GOT3 (cell line): Measurements from ENCODE around the gene POFUT2.
"Not testable (repeated sequence)": the region's sequence is repeated elsewhere in the genome, so short reads cannot be mapped to it uniquely, and the experiment has no call there.

ENCODE experiments used
- DNase-seq: peaks from one replicate; lab custom pipeline; 2025; ENCODE audit warnings: mixed read lengths; lab: John Stamatoyannopoulos, UW

POFUT2 gene

DNA sequence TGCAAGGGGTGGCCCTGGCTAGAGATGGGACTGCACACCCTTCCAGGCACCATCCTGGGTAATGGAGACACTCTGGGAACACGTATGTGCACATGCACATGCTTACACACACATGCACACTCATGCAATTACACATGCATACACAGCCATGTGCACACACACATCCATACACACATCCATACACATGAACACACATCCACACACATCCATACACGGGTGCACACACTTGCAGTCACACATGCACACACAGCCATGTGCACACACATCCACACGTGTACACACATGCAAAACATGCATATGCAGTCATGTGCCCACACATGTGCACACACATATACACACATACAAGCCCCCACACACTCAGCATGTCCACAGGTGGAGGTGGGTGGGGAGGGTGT is 22.3 kb upstream of the POFUT2 start:
- DNase-seq: no peak

DNA sequence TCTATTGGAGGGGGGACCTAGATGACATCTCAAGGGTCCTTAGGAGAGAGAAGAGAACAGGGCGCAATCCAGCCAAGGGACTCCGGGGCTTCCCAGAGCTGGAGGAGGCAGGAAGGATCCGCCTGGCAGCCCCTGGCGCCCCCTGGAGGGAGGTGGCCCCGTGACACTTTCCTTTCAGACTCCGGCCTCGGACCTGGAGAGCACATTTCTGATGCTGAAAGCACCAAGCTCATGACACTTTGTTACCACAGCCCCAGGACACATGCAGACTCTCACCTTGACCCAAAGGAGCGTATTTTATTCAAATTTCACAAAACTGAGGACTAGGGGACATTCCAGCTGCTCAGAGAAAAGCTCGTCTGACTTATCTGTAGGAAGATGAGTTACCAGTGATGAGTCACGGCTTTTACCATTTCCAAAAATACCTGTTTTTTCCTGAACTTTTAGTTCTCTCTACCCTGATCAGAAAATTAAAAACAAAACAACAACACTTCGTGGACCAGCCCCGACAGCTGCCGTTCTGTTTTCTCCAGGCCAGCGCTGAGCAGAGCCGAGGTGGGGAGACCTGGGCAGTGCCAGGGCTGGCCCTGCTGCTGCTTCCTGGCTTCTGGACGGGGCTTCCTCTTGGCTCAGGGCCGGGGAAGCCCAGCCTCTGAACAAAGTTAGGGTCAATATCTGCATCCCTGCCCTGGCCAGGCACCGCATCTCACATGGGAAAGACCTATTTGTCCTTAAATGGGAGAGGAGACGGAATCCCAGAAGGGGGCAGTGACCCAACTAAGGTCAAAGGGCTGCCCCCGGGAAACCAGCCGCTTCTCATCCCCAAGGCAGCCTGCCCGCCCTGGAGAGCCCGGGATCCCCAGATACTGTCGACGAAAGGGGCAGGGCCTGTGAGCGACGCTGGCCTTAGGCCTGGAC is 21.6 kb upstream of the POFUT2 start:
- DNase-seq: no peak

DNA sequence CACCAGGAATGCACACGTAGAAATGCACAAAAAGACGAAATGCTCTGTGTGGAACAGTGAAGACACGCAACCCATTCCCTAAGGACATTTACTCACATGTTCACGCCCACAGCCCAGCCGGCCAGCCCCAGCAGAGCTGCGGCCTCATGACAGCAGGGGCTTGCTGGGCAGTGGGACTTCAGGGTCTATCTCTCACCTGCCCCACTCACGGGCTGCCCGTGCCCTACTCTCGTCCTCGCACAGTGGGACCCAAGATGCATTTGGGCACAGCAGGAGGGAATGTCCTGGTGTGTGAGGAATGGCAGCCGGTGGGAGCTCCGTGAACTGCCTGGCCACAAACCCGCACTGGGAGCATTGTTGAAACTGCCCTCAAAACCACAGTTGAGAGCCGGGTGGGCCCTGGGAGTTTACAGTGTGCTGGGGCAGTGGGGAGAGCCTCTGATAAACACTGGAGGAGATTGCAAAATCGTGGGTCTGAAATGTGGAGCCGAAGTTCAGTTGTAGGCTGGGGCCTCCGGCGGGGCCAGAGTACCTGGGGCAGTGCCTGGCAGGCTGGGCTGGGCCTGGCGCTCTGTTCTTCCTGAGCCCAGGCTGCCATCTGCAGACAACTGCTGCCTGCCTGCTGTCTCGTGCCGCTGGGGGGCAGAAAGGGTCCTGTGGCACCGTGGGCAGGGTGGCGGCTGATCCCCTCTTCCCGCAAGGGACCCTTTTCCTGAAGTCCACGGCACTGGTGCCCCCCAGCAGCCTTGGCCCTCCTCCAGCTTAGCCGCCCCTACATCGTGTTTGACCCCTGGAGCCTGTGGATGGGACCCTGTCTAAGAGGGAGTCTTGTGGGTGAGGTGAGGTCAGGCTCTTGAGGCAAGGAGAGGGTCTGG is 20.7 kb upstream of the POFUT2 start:
- DNase-seq: no peak

DNA sequence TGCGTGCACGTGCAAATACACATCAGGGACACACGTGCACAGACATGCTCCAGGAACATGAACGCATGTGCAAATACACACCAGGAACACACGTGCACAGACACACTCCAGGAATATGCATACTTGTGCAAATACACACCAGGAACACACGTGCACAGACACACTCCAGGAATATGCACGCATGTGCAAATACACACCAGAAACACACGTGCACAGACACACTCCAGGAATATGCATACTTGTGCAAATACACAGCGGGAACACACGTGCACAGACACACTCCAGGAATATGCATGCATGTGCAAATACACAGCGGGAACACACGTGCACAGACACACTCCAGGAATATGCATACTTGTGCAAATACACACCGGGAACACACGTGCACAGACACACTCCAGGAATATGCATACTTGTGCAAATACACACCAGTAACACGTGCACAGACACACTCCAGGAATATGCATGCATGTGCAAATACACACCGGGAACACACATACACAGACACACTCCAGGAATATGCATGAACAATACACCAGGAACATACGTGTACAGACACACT is 20.0 kb upstream of the POFUT2 start:
- DNase-seq: not testable (repeated sequence)

DNA sequence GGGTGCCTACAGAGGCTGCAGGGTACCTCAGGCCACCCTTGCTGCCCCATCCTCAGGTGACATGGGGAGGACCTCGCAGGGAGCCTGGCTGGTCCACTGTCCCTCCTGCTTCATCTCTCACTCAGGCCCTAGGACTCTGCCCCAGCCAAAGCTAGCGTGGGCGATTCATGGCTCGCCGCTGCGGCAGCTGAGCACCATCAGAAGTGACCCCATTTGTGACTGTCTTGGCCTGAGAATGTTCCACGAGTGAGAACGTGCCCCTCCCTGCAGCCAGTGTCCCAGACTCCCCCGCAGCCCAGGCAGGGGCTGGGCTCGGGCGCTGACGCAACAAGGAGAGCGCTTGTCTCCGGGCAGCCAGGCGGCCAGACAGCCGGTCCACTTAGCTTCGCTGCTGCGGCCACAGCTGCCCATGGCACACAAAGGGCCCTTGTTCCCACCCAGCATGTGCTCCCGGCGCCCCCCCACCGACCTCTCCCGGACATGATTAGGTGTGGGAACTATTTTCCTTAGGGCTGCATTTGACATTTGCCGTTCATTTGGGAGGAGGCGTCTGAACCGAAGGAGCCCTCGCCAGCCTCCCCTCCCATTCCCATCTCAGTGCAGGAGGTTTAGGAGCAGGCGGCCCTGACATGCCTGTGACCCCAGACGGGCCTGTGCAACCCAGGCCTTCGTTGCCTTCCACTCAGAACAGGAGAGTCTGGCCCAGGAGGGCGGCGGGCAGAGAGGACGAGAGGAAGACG is 19.3 kb upstream of the POFUT2 start:
- DNase-seq: no peak

DNA sequence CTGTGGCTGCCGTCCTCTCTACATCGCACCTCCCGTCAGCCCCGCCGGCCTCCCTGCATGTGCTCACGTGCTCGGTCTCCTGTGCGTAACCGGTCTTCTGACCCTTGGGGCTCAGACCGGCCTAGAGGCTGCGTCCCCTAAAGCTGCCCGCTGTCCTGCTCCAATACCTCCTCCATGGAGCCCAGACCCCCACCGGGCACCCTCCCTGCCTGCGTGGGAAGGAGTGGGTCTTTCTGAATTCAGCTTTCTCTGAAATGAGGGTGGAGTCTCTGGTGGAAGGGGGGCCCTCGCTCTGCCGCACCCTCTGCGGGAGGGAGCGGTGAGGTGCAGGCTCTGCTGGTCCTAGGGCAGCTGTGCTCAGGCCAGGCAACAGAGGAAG is 18.7 kb upstream of the POFUT2 start:
- DNase-seq: no peak

DNA sequence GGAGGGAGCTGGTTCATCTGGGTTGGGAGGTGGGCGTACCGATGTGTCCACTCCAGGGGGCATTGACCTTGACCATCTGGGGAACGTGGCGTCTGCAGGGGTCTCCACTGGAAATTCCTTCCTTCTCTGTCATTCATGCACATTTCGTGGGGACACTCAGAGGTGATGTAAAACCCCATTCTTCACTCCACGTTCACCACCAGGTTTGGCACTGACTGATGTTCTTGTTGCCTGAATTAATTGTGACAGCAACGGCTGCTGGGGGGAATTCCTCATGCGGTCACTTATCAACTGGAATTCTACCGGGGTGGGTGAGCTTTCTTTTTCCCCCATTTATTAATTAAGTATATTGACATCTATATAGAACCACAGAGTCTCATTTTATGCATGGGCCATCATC is 18.1 kb upstream of the POFUT2 start:
- no peak for DNase-seq

DNA sequence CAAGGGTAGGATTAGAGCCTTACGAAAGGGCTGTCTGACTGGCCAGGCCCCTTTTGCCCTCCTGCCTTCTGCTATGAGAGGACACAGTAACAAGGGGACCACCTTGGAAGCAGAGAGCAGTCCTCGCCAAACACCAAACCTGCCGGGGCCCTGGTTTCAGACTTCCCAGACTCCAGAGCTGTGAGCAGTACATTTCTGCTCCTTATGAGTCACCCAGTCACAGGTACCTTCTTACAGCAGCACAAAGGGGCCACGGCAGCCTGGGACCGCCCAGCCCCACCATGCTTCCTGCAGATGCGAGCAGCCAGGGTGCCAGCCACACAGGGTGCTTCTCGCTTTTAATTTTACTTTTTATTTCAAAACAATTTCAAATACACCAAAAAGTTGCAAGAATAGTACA is 17.2 kb upstream of the POFUT2 start:
- DNase-seq: no peak

DNA sequence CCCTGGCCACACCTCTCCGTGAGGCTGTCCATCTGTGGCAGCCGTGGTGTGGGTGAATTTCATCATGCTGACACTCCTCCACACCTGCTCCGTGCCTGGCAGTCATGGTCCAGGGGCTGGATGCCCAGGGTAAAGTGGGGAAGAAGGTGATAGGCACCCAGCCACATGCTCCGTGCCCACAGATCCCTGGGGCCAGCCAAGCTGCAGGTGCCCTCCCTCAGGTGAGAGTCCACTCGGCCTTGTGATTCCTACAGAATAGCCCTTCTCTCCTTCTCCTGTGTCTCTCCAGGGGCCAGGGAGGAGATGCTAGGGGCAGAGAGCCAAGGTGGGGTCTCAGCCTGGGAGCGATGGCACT is 16.8 kb upstream of the POFUT2 start:
- no peak for DNase-seq

DNA sequence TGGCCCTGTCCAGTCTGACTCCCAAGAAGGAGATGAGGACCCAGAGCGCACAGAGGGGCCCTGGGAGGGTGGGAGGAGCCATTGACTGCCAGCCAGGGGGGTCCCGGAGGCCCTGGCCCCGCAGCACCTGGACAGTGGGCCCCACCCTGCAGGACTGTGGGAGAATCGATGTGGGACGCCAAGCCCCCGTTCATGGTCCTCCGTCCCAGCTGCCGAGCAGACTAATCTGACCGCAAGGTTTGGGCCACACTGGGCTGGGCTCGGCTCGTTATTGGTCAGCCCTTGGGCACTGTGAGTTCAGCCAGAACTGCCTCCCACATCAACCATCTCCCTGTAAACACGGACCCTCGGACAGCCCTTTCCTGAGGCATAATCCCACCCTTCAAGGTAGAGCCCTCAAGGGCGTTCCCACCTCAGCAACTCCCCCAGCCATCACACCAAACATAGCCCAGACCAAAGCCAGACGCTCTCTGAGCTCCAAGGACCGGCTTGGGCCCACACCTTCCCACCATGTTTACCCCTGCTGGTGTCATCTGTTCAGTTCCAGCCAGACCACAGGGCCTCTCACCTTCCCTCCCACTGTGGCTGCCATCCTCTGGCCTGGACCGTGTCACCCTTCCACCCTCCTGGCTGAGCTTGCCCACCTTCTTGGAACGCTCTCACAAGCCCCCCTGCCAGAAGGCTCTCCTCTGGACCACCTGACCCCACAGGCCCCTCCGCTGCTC is 16.2 kb upstream of the POFUT2 start:
- no peak for DNase-seq

DNA sequence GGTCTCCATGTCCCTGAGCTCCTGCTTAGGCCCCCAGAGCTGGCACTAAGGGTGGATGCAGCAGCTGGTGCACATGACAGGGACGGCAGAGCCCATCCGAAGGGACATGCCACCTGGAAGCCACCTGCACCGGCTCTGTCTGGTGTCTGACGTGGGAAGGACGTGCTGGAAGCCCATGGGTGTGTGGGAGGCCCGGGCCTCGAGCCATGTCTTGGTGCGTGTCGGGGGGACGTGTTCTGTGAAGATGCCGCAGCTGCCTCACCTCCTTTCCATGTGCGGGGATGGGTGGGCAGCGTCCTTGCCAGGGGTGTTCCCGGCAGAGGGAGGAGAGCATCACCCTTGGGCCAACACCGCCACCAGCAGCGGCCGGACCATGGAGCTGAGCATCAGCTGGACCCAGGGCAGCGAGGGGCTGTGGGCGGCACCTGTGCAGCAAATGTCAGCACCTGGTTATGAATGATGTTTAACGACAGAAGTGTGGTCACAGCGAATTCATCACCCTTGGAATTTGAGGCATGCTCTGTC is 15.5 kb upstream of the POFUT2 start:
- no peak for DNase-seq

DNA sequence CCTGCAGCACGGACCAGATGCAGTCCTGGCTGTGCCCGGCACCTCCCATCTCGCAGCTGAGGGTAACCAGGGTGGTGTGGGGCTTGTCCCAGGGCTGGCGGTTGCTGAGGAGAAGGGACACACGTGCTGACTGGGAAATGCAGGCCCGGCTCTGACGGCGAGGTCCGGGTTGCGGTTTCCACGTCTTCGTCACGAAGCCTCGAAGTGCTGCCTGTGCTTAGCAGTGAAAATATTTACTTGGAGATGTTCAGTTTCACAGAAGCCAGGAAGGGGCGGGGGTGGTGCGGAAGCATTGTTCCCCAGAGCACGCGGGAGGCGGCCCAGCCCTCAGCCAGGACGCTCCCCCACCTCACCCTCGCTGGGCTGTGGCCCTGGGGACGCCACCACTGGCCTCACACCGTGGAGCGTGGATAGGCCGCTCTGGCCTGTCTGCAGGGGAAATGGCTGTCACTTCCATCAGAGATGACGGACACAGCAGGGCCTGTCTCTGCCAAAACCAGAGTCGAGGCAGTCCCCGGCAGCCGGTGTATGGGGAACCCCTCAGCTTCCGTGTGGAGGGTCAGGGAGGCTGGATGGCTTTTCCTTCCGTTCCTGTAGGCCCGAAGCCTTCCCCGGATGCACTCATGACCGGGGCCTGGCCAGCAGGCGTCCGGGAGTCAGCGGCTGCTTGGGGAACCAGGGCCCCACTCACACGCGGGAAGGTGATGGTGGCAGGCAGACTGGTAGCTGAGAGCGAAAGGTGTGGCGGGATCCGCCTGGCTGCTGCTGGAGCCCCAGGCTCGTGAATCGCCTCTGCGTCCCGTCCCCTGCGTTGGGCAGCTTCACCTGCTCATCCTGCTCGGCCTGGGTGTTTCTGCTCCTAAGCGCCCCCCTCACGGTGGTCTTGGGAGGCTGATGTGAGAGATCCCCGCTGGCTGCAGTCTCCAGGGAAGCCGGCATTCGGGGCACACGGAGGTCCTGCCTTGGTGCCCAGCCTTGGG is 14.7 kb upstream of the POFUT2 start:
- DNase-seq: no peak

DNA sequence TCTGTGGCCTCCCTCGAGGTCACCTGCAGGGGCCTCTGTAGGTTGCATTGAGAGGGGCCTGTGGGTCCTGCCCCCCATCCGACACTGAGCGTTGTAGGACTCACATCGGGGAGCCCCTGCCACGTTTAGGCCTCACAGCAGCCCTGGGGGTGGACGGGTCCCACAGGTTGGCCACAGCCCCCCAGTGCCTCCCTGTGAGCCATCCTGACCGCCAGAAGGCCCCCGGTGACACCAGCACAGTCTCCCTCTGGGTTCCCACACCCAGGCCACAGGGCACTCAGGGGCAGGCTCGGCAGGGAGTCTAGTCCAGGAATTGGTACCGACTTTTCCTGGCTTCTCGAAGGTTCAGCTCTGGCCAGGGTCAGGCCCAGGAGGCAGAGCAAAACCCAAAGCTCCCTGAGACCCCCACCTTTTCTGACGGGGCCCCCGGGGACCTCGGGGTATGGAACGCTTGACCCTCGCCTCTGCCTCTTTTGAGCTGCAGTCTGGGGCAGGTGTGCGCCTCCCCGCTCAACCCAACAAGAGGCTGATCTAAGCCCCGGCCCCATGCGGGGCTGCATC is 13.9 kb upstream of the POFUT2 start:
- DNase-seq: no peak

DNA sequence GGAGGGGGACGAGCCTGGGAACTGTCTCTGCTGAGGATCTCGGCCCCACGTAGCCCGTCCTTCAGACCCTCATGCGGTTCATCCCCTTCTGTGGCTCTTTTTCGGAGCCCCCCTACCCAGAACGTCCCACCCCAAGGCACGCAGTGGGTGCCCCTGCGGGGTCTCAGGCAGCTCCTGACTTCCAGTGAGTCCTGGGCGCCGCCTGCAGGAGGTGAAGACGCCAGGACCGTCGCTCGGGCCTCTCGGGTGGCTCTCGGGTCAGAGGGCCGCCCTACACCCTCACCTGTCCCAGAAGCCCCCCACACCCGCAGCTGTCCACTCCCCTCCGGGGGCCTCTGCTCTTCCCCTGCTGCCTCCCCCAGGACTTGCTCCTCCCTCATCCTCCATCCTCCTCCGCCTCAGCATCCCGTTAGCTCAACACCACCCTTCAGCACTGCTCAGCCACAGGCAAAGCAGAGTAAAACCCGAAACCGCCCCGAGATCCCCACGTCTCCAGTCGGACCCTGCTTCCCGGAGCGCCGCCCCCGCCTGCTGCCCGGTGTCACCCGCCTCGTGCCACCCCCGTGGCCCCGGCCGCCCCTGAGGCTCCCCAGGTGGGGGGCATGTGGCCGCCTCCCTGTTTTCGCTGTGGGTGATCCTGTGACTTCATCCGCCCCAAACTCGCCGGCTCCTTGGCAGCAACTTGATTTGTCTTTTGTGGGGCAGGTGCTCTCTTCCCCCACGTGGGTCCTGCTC is 13.3 kb upstream of the POFUT2 start:
- DNase-seq: no peak

DNA sequence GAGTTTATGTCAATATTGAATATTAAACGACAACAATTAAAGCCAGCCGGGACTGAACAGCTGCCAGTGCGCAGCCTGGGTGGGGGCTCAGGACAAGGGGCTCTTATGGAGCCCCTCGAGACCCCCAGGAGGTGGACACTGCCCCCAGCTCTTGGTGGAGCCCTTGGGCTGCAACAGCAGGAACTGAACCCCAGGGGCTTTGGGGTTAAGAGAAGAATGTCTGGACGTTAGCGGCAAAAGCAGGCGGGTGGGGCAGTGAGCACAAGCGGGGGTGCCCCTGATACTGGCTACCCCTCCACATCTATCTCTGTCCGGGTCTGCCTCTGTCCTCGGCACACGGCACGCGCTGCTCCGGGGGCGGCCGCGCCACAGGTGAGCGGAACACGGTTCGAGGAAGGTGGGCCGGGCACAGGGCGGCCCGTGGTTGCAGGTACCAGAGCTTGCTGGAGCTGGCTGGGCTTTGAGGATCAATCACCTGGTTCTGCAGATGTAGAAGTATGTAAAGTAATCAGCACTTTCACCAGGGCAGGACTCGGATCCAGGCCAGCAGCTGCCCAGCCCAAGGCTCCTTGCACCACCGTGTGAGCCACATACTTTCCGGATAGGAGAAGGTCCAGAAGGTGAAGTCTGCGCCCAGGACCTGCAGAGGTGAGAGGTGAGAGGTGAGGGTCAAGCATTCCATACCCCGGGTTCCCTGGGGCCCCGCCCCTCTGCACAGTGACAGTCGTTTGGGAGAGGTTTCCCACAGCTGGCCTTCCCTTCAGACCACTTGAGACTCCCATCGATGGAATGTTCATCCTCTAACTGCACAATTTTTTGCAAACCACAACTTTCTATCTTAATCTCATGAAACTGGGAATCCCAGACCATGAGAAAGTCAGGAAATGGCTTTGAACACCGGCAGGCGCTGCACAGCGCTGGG is 12.4 kb upstream of the POFUT2 start:
- no peak for DNase-seq

DNA sequence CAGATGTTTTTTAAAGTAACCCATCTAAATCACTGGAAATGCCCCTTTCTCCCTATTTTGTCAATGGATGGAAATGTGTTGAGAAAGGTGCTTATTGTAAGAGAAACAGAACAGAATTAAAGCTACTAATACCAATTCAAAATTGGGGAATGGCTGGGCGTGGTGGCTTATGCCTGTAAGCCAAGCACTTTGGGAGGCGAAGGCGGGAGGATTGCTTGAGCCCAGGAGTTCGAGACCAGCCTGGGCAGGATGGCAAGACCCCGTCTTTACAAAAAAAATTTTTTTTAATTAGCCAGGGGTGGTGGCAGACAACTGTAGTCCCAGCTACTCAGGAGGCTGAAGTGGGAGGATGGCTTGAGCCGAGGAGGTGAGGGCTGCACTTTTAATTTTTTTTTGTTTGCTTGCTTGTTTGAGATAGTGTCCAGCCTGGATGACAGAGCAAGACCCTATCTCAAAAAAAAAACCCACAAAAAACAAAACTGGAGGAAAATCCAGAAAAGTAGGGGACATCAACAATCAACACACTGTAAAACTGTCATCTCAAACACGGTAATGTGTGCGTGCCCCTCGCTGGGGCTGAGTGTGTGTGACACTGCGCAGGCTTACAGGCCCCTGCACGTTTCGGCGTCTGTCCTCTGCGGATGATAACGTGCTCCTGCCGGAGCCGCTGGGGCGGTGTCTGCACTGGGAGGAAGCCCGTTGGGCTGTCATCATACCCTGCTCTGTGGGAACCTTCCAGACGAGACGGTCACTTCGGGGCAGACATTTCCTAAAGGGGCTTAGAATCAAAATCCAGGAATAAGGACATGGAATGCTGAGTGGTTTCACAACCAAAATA is 11.6 kb upstream of the POFUT2 start:
- DNase-seq: no peak

DNA sequence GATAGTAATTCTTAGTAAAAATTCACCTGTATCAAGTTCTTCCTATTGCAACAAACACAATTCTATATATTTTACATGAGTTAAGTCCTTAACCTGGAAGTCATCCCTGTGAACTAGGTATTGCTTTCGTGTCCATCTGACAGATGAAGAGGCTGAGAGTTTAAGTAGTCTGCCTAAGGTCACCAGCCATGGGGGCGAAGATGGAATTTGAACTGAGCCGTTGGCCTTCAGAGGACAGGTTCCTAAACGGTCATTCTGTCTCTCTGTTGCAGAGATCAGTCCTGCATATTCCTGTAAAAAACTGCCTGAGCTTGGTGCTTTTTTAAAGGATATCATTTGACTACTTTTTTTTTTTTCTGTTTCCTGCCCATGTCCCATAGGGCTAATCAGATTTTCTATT is 10.2 kb upstream of the POFUT2 start:
- DNase-seq: no peak
